ENCODE results near the gene INO80D.

DNA sequence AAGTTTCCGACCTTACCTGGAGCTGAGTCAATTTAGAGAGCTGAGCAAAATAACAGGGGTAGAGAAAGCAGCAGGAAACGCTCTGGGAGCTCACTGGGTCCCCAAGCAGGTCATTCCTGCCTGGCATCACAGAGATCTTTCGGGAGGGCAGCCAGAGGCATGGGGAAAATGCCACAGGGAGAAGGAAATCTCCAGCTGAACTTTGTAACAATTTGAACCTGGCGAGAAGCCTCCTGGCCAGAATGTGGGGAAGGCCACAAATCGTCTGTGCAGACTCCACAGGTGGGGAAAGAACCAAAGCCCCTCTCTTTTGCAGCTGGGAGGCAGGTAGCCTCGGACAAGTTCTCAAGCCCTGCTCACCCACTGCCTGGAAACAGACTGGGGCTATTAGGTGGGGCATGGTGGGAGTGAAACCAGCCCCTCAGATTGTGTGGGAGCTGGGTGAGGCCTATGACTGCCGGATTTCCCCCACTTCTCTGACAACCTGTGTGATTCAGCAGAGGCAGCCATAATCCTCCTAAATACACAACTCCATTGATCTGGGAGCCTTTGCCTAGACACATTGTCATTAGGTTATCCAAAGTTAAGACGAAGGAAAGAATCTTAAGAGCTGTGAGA lies 53.9 kb downstream of the INO80D start:
- no peak for TF ChIP-seq CTCF (IDR thresholded peaks at IDR 0.05)
- TF ChIP-seq POLR2A (IDR thresholded peaks at IDR 0.05) = no peak

Data from Peyer's patch (tissue), 4 donors.